Osteocyte (in vitro differentiated cells): Measurements from ENCODE around the gene FGF2. TPM values are rescaled to one million over a fixed set of nuclear protein-coding genes. Genes with fewer than 3 reads are reported as not detected.
A peak's percentile ranks its signal among the peaks of the same experiment; 100 is the strongest.

Source experiments
- DNase-seq: peaks from one replicate; pipeline ENCODE4 v3.0.0; 2021; ENCODE audit warnings: mixed read lengths; ENCODE audit not compliant: unreplicated experiment; ENCODE audit errors: extremely low spot score
- H3K27ac Mint-ChIP-seq: one replicate; pipeline ENCODE4 v1.8.0; 2021; ENCODE audit warnings: mild to moderate bottlenecking, mixed read lengths; ENCODE audit not compliant: unreplicated experiment
- H3K27me3 Mint-ChIP-seq: one replicate; pipeline ENCODE4 v1.8.0; 2021; ENCODE audit warnings: mixed read lengths; ENCODE audit not compliant: unreplicated experiment
- H3K36me3 Mint-ChIP-seq: one replicate; pipeline ENCODE4 v1.8.0; 2021; ENCODE audit warnings: mixed read lengths; ENCODE audit not compliant: unreplicated experiment
- H3K4me1 Mint-ChIP-seq: one replicate; pipeline ENCODE4 v1.8.0; 2021; ENCODE audit warnings: mixed read lengths; ENCODE audit not compliant: unreplicated experiment
- H3K4me3 Mint-ChIP-seq: one replicate; pipeline ENCODE4 v1.8.0; 2021; ENCODE audit warnings: mild to moderate bottlenecking, moderate library complexity, mixed read lengths; ENCODE audit not compliant: unreplicated experiment
- H3K9me3 Mint-ChIP-seq: one replicate; pipeline ENCODE4 v1.8.0; 2021; ENCODE audit warnings: mixed read lengths; ENCODE audit not compliant: unreplicated experiment
- total RNA-seq: library from RNA; stranded (reverse); gene quantifications from 2 replicates; pipeline ENCODE4 v1.2.1, GENCODE V29; 2021
- TF ChIP-seq, protein P1 (sequence below): fragments of 200-600 bp; sonication (generic); IDR thresholded peaks from 2 replicates; pipeline ENCODE4 v1.5.0; 2021; ENCODE audit warnings: antibody characterized with exemption, mild to moderate bottlenecking, moderate library complexity

FGF2 gene
- total RNA-seq, 1 donor from 2014 or later: 29.2 TPM

DNA sequence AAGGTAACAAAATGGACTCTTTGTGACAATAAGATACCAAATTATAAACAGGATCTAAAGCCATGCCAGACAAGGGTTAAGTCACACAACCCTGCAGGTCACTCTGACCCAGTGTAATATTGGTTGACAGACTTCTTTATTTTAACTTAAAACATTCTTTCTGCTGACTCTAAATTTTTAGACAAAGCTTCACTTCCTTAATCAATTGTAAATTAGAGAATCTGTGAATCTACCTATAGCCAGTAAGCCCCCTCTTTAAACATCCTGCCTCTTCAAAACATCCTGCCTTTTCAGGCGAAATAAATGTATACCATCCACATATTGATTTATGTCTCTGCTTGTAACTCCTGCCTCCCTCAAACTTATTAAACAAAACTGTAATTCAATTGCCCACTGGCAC lies 81.6 kb downstream of the FGF2 start:
- no peak for DNase-seq
- Mint-ChIP-seq H3K27ac (no peak overlapping the region), H3K9me3 (no peaks in the 10 kb centered on the region), H3K4me1 (peaks cover 19% of the 10 kb centered on the region), H3K4me3 (no peak overlapping the region), H3K36me3 (peaks cover 15% of the 10 kb centered on the region), H3K27me3 (no peaks in the 10 kb centered on the region)
- TF ChIP-seq, protein P1, sequence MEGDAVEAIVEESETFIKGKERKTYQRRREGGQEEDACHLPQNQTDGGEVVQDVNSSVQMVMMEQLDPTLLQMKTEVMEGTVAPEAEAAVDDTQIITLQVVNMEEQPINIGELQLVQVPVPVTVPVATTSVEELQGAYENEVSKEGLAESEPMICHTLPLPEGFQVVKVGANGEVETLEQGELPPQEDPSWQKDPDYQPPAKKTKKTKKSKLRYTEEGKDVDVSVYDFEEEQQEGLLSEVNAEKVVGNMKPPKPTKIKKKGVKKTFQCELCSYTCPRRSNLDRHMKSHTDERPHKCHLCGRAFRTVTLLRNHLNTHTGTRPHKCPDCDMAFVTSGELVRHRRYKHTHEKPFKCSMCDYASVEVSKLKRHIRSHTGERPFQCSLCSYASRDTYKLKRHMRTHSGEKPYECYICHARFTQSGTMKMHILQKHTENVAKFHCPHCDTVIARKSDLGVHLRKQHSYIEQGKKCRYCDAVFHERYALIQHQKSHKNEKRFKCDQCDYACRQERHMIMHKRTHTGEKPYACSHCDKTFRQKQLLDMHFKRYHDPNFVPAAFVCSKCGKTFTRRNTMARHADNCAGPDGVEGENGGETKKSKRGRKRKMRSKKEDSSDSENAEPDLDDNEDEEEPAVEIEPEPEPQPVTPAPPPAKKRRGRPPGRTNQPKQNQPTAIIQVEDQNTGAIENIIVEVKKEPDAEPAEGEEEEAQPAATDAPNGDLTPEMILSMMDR: no peak

DNA sequence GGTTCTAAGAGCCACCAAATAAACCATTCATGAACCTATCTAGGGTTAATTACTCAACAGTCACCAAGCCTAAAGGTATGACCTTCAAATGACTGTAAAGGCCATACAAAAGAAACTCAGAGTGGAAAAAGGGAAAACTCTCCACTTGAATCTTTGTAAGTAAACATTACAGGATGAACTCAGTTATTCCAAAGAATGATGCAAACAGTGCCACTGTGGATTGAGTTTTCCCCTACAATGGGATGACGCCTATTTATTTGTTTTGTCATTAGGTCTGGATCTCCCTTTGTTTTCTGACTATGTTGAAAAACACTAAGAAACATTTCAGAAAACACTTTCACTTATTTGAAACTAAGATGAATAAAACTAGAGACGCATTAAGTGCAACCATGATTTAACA lies 83.1 kb downstream of the FGF2 start:
- TF ChIP-seq, protein P1: no peak
- no peak overlapping the region for H3K4me3 Mint-ChIP-seq
- peaks cover 33% of the 10 kb centered on the region for H3K4me1 Mint-ChIP-seq
- H3K36me3 Mint-ChIP-seq: peaks cover 15% of the 10 kb centered on the region
- H3K9me3 Mint-ChIP-seq: no peaks in the 10 kb centered on the region
- H3K27me3 Mint-ChIP-seq: no peaks in the 10 kb centered on the region
- no peak overlapping the region for H3K27ac Mint-ChIP-seq
- no peak for DNase-seq

DNA sequence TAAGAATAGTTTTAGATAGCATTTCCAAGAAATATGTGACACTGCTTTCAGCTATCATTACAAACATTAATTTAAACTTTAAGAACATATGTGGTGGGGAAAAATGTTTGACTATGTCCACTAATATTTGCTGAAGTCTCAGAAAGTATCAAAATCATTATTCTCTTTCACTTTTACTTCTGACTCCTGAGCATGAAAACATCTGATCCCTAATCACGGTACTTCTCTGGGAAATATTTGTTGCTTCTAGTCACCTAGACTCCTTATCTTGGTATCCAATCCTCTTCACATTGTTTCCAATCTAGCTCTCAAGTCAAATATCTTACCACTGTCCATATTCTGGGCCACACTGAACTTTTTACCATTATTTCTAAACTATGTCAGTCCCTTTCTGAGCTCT lies 85.0 kb downstream of the FGF2 start:
- H3K36me3 Mint-ChIP-seq: peaks cover 10% of the 10 kb centered on the region
- H3K4me3 Mint-ChIP-seq: no peak overlapping the region
- H3K9me3 Mint-ChIP-seq: no peaks in the 10 kb centered on the region
- peaks cover 38% of the 10 kb centered on the region for H3K4me1 Mint-ChIP-seq
- no peak overlapping the region for H3K27ac Mint-ChIP-seq
- TF ChIP-seq, protein P1: no peak
- H3K27me3 Mint-ChIP-seq: no peaks in the 10 kb centered on the region
- DNase-seq: no peak

DNA sequence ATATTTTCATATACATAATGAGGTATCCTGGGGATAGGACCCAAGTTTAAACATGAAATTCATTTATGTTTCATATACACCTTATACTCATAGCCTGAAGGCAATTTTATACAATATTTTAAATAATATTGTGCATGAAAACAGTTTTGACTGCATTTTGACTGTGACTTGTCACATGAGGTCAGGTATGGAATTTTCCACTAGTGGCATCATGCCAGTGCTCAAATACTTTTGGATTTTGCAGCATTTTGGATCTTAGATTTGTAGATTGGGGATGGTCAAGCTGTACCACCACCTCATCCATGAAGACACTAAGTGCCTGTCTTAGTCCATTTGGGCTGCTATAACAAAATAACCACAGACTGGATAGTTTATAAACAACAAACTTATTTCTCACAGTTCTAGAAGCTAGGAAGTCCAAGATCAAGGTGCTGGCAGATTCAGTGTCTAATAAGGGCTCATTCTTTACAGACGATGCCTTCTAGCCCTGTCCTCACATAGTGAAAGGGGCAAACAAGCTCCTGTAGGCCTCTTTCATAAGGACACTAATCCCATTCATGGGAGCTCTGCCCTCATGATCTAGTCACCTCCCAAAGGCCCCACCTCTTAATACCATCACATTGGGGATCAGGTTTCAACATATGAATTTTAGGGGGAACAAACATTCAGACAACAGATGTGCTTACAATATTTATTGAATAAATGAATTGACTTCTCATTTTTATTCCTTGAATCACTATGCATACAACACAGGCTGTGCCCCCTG lies 86.4 kb downstream of the FGF2 start:
- peaks cover 41% of the 10 kb centered on the region for H3K4me1 Mint-ChIP-seq
- H3K9me3 Mint-ChIP-seq: no peaks in the 10 kb centered on the region
- H3K27me3 Mint-ChIP-seq: no peaks in the 10 kb centered on the region
- H3K36me3 Mint-ChIP-seq: peaks cover 10% of the 10 kb centered on the region
- no peak overlapping the region for H3K4me3 Mint-ChIP-seq
- H3K27ac Mint-ChIP-seq: no peak overlapping the region
- TF ChIP-seq, protein P1: no peak
- DNase-seq: no peak

DNA sequence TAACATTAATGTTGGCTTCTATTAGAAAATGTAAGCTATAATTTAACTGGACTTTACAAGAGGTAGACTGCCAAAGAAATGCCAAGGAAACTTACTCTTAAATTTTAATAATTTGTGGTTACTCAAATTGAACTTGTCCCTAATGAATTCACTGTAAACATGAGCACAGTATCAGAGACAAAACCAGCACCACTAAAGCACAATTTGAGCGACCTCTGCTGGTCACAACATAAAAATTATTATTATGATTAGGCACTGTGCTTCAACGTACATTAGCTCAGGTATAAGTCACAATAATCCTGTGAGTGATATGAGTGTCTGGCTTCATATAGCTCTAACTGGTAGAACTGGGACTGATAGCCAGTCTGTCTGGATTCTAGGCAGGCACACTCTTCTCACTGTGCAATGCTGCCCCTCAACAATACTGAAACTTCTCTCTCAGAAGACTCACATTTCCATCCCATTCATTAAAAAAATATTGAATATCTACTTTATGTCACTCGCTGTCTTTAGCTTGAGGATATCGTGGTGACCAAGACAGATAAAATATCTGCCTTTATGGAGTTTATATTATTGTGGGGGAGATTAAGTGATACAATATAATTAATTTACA lies 87.8 kb downstream of the FGF2 start:
- Mint-ChIP-seq H3K36me3 (peaks cover 8% of the 10 kb centered on the region), H3K27me3 (no peaks in the 10 kb centered on the region), H3K4me1 (peaks cover 39% of the 10 kb centered on the region), H3K9me3 (no peaks in the 10 kb centered on the region), H3K4me3 (no peak overlapping the region), H3K27ac (no peak overlapping the region)
- TF ChIP-seq, protein P1: peak; percentile 67
- no peak for DNase-seq
